HG02840 (cell line): Measurements from ENCODE around the gene MVD.

ENCODE experiments used
- ATAC-seq: cut with Tn5 transposase; IDR thresholded peaks from one replicate; pipeline ENCODE4 v1.9.1; 2021; ENCODE audit warnings: mild to moderate bottlenecking, moderate library complexity, moderate number of reproducible peaks; ENCODE audit not compliant: unreplicated experiment, low FRiP score

MVD gene

GRCh38 chr16:88645941-88646340, 16.9 kb downstream of the MVD start:
- ATAC-seq, result no peak

GRCh38 chr16:88645455-88645854, 17.4 kb downstream of the MVD start:
- no peak for ATAC-seq

GRCh38 chr16:88643644-88643932, 19.3 kb downstream of the MVD start:
- no peak for ATAC-seq

- ATAC-seq, result no peak
Observed at GRCh38 chr16:88642881-88643643, 19.8 kb downstream of the MVD start.

- no peak for ATAC-seq
Observed at GRCh38 chr16:88640498-88641247, 22.2 kb downstream of the MVD start.

GRCh38 chr16:88640039-88640495, 22.8 kb downstream of the MVD start:
- ATAC-seq, result no peak

GRCh38 chr16:88639231-88640038, 23.5 kb downstream of the MVD start:
- ATAC-seq, result no peak

- no peak for ATAC-seq
Observed at GRCh38 chr16:88638323-88639230, 24.3 kb downstream of the MVD start, which contains the start of gene IL17C. Gene IL17C, plus strand, starts transcription at chr16:88638572. Its CDS starts 70 bp downstream, at chr16:88638642.

GRCh38 chr16:88636488-88637265, 26.2 kb downstream of the MVD start:
- ATAC-seq, result no peak

GRCh38 chr16:88635671-88636319, 27.1 kb downstream of the MVD start:
- no peak for ATAC-seq

GRCh38 chr16:88634994-88635670, 27.8 kb downstream of the MVD start:
- no peak for ATAC-seq

GRCh38 chr16:88634141-88634993, 28.5 kb downstream of the MVD start:
- peak; percentile 47 for ATAC-seq

GRCh38 chr16:88633684-88634140, 29.2 kb downstream of the MVD start:
- peak; percentile 13 for ATAC-seq

GRCh38 chr16:88632587-88632930, 30.3 kb downstream of the MVD start:
- no peak for ATAC-seq

GRCh38 chr16:88631920-88632586, 30.8 kb downstream of the MVD start:
- ATAC-seq, result no peak

- no peak for ATAC-seq
Observed at GRCh38 chr16:88631384-88631783, 31.5 kb downstream of the MVD start.

GRCh38 chr16:88630941-88631340, 31.9 kb downstream of the MVD start:
- no peak for ATAC-seq
